NCI-H774 (cell line): ENCODE data around the gene SACS.
"Not testable (repeated sequence)": the region's sequence is repeated elsewhere in the genome, so short reads cannot be mapped to it uniquely, and the experiment has no call there.

Source experiments
- DNase-seq: peaks from one replicate; lab custom pipeline; 2025; lab: John Stamatoyannopoulos, UW

SACS gene

DNA sequence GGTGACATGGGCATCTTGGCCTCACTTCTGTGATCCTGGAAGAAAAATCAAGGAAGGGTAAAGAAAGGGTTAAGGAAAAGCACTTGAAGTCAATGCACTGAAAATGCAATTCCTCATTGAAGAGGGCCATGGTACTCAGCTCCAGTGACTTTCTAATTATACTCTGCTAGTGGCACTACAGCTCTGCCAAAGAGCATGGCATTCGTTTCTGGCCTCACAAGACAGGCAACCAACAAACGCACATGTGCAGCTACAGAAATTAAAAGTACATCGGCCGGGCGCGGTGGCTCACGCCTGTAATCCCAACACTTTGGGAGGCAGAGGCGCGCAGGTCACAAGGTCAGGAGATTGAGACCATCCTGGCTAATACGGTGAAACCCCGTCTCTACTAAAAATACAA lies 21.8 kb downstream of the SACS start:
- no peak for DNase-seq

DNA sequence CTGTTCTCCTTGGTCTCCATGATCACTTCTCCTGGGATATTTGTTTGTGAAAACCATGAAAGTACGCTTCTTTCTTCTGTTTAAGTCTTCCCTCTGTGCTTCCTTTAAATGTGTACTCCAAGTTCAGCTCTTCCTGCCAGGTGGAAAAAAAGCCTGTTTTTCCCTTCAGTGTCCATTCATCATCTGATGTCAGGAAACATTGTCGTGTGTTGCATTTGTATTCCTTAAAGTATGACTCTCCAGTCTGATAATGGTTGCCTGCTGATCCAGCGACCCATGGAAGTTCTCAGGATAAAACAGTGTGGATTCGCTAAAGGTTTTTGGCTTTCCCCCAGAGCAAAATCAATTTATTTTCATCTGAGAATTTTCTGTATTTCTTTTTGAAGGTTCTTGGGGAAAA lies 22.3 kb downstream of the SACS start:
- DNase-seq, result no peak

DNA sequence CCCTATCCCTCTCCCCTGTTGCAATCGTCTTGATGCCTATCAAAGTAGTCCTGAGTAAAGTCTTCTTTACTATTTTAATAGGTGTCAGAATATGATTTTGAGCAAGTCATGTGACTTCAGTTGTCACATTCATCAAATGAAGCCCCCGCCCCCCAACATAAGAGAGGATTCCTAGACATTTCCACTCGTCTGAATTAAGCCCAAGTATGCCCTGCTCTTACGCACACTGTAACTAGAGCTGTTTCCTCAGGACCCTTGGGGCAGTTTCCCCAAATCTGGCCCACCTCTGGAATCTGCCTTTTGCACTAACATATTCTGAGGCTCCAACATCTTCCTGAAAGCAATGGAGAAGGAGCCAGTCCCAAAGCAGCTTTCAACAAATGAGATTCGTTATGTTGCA lies 25.5 kb downstream of the SACS start:
- no peak for DNase-seq

DNA sequence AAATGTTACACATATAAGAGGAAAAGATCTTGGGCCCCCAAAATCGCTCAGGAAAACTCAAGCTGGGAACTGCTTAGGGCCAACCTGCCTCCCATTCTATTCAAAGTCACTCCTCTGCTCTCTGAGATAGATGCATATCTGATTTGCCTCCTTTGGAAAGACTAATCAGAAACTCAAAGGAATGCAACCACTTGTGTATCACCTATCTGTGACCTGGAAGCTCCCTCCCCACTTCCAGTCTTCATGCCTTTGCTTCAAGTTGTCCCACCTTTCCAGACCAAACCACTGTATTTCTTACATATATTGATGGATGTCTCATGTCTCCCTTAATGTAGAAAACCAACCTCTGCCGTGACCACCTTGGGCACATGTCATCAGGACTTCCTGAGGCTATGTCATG lies 32.3 kb downstream of the SACS start:
- not testable (repeated sequence) for DNase-seq

DNA sequence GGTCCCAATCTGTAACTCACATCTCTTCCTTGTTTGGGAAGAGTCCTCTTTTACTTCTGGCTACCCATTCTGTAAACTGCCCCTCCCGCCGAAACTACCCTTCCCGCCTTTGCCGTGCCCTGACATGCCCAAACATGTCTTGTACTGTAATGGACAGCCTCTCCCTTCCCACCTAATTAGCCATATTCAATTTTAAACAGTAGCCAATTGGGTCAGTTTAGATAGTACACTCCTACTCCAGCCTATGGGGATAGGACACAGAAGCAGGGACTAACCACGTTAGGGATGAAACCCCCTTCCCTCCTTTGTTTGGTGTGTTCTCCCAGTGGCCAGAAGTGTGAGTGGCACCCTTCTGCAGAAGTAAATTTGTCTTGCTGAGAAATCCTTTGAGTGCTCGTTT lies 34.2 kb downstream of the SACS start:
- no peak for DNase-seq

DNA sequence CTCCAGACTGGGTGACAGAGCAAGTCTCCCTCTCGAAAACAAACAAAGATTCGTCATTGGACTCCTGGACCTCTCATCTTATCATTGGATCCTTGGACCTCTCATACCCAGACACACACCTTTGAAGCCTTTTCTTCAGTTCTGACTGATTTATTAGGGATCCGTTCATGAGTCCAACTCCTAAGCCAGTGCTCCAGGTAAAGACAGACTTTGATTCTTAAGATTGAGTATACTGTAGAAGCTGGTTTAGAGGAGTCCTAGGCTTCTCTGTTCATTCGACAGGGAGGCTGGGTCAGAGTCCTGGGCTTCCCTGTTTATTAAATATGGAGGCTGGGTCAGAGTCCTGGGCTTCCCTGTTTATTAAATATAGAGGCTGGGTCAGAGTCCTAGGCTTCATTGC lies 38.7 kb downstream of the SACS start:
- no peak for DNase-seq

DNA sequence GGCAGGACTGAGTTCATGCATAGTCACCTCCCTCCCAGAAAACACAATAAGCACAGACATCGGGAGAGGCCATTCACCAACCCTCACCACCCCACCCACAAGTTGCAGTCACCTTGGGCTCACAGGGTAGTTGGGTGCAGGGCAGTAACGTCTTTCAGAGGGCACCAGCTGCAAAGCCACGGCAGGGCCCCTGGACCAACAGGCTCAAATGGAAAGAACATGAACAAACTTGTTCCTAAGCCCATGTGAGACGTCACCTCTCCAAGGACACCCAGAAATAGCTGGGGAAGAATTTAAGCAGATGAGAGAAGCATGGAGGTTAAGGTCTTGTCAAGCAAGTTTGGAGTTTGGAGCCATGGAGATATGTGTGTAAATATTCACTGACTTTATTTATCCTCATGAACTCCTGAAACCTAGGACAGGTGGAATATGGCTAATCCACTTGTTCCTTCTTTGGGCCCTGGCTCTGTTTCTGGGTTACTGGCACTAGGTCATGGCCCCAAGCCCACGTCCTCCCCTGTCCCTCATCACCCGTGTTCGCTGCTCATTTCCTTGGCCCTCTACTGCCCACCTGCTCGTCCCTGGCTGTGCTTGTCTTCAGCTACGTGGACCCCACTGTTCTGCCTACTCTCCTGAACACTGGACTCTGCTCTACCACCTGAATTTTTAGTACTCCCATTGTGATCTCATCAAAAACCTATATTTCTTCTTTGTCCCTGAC lies 40.4 kb downstream of the SACS start:
- DNase-seq, result no peak

DNA sequence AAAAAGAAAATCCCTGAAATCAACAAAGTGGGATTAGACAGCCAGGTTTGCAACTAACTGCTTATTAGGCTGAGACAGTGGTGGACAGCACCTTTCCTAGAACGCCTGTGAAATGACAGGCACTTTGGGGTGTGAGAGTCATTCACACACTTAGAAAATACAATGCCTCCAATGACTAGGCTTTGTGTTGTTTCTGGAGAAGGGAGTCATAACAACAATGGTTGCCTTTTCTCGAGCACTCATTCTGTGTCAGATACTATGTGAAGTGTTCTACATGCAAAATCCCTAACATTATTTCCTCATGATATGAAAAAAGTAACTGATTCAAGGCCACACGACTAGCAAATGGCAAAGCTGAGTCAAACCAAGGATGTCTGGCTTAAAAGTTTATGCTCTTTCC lies 41.2 kb downstream of the SACS start:
- no peak for DNase-seq

DNA sequence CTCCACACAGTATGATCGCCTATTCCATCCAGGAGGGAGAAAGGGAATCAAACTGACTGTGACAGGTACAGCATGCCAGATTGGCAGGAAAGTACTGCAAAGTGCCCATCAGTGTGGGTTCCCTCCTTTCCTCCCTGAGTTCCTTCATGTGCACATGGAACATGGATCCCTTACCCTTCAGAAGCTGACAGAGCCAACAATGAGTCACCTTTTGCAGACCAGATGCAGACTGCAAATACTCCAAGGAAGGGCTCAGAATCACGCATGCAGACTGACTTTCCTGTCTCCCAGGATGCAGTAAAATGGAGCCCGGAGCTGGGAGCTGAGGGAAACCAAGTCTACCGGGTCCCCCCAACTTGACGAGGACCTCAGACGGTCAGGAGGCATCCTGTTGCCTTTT lies 41.8 kb downstream of the SACS start:
- no peak for DNase-seq

DNA sequence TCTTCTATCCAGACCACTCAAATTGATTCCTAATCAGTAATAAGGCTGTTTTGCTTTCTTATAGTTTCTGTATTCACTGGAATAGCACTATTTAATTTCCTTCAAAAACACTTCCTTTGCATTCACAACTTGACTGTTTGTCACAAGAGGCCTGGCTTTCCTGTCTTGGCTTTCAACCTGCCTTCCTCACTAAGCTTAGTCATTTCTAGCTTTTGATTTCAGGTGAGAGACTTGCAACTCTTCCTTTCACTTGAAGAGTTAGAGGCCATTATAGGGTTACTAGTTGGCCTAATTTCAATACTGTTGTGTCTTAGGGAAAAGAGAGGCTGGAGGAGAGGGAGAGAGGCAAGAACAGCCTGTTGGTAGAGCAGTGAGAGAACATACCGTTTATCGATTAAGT lies 47.0 kb downstream of the SACS start:
- DNase-seq, result no peak

DNA sequence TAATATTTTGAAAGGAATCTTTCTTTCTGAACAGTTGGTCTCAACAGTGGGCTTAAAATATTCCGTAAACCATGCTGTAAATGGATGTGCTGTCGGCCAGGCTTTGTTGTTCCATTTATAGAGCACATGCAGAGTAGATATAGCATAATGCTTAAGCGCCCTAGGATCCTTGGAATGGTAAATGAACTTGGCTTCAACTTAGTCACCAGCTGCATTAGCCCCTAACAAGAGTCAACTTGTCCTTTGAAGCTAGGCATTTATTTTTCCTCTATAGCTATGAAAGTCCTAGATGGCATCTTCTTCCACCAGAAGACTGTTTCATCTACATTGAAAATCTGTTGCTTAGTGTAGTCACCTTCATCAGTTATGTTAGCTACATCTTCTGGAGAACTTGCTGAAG lies 47.6 kb downstream of the SACS start:
- no peak for DNase-seq

DNA sequence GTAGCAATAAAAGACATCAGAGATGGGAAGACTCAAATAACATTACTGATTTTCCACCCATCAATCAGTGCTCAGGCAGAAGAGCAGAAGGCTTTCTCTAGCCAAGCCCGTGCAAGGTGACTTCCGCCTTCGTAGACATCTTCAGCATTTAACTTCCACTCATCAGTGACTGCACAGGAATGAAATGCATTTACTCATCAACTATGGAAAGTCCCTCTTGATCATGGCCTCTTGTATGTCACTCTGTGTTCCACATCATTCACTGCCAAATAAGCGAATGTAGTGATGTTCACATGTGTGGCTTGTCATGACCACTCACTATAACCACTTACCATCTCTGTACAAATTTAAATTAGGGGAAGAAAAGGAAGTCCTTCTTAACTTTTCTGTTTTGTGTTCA lies 49.4 kb downstream of the SACS start:
- DNase-seq, result no peak

DNA sequence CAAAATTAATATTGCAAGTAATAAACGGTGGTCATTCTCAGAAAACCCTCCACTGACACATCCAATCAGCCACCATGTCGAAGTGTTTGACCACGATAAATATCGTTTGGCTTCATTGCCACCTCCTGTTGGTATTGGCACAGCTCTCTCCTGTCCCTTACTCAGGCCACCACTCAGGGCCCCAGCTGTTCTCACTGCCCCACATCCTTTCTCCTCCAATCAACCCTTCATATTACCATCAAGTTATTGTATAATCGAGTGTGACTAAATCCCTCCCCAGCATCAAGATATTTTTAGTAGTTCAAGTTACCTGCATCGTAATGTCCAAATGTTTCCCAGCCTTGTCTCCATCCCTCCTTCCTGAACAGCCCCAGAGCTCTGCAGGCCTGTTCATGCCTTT lies 50.4 kb downstream of the SACS start:
- no peak for DNase-seq

DNA sequence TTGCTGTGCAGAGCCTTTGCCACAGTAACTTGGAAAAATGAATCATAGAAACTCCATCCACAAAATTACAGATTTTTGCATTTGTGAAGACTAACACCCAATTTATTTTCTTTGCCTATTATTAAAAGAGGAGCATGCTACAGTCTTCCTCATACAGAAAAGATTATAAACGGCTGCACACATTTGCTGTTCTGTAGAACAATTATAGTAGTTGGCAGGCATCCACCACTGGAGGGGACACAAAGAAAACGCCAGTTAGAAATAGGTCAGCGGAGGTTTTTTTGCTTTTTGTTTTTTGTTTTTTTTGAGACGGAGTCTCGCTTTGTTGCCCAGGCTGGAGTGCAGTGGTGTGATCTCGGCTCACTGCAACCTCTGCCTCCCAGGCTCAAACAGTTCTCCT lies 51.6 kb downstream of the SACS start:
- no peak for DNase-seq

DNA sequence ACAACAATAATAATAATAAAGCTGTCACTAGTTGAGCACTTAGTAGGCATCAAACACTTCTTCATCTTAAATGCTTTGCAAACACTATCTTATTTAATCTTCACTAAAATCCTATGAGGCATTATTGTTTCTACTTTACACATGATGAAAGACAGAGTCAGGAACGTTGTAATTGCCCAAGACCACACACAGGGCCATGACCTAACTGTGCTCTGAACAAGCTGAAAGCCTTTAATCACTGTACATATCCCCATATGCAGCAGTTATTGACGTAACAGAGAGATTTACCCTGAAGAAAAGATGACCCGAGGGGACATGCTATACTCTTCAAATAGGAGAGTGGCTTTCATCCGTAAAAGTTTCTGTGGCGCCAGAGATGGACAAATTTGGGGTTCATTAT lies 53.0 kb downstream of the SACS start:
- DNase-seq, result no peak

DNA sequence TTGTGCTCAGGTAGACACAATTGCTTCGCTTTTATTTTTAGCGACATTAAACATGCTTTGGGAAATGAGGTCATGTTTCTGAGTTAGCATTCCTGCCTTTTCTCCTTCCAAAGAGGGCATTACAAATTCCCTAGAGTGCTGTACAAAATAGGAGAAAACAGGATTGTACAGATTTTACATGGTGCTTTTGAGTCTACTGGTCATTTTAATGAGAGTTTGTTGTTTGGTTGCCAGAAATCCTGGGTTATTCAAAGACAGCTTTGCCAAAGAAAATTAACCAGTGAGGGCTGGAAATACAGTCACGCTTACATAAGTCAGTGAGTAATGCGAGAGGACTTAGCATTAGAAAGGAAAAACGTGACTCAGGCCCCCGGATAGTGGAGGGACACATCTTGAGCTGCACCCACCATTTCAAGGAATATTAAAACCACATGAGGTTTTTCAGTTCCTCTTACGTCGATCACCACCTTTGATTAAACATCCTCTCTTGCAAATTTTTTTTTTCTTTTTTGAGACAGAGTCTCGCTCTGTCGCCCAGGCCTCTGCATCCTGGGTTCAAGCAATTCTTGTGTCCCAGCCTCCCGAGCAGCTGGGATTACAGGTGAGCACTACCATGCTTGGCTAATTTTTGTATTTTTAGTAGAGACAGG lies 55.4 kb downstream of the SACS start:
- DNase-seq, result no peak

DNA sequence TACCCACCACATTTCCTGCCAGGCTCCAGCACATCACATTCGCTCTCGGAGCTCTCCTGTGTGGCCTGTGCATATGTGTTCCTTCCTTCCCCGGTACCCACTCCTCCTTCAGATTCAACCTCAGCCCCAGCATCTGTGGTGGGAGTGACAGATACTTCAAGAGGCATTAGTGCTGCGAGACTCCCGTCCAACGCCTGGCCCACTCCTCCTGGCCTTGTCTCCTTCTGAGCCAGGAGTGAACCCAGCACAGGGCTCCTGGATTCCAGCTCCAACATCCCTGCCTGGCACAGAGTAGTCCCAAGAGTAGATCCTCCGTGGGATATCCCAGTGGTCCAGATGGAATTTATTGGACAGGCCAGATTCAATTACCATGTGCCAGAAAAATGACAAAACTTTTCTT lies 55.9 kb downstream of the SACS start:
- DNase-seq, result no peak

DNA sequence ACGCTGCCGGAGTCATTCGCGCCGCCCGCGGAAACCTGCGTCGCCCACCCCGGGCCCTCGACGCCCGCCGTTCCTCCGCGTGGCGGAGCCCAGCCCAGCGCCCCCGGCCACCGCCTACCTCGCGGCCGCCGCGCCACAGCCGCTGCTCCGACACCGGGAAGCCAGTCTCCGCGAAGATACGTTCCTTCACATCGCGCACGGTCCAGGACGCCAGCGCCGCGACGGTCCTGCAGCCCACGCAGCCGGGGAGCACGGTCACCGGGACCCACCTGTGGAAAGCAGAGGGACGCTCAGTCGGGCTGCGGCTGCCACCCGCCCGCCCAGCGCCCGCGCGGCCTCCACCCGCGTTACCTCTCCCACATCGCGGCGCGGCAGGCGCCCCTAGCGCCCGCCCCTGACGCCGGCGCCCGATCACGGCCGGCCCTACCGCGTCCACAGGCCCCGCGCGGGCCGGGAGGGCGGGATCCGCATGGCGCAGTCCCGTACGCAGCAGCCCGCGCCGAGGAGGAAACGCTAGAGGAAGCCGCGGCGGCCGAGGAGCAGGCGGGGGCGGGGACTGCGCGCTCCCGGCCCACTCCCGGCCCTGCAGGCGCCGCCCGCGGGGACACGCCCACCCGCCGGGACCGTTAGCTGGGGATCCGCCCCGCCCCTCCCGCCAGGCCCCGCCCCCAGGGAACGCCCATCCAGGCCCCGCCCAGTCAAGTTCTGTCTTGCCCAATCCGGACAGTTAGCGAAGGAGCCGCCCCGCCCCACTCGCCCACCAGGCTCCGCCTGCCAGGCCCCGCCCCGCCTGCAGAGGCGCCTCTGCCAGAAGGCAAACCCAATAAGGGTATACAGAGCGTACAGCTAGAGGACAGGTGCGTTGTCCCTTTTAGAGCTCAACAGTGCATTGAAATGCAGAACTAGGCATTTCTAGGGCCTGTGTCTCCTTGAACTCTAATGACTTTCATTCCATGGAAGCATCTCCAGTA lies 58.2 kb downstream of the SACS start:
- DNase-seq, result peak; percentile 73

DNA sequence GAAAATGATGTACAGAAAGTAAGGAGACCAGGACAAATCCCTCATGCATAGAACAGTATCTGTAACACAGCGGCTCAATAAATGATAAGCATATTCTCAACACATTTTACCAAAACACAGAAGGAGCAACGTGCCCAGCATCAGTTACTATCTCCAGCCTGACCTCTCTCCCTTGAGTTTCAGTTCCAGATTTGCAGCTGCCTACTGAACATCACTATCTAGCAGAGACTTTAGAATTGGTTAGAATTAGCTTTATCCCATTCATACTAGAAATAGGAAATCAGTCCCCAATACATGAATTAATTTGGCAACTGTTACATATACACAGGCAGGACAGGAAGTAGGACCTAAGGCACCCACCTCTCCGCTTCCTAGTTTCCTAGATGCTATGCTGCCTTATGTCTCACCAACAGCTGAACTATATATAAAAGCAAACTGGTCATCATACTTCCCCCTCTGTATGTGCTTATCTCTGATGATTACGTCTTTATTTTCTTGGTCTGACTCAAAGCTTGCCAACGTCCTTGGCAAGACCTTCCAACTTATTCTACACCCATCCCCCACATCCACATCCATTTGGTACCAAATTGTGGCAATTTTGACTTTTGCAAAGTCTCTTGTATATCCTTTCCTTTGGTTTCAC lies 61.1 kb downstream of the SACS start:
- no peak for DNase-seq

DNA sequence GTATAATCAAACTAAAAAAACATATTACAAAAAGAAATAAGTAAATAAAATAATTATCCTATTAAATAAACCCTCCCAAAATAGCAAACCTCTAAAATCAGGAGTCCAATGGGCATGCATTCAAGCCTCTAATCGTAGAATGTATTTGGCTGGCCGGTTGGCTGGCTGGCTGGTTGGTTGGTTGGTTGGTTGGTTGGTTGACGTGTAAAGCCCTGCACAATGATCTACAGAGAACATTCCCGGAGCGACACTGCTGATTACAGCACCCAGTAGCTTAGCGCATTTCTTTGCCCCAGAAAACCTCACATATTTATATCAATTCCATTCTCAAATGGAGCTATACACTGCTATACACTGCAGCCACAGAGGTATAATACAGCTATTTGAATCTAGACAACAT lies 65.6 kb downstream of the SACS start:
- DNase-seq, result no peak

DNA sequence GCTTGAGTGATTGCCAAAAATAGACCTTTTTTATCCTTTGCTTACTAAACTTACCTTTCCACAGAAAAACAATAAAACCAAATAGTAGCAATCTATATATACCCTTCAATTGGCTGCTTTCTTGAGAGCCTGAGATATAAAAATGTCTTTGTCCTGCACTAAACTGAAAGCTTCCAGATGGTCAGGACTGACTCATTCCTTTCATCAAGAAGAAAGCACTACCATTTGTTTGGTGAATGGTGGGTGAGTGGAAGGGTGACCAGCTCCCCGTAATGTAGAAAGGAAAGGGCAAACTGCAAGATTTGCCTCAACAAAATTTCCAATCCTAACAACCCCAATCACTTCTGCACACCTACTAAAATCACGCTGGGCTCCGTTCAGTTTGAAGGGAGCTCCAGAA lies 67.8 kb downstream of the SACS start:
- DNase-seq, result no peak

DNA sequence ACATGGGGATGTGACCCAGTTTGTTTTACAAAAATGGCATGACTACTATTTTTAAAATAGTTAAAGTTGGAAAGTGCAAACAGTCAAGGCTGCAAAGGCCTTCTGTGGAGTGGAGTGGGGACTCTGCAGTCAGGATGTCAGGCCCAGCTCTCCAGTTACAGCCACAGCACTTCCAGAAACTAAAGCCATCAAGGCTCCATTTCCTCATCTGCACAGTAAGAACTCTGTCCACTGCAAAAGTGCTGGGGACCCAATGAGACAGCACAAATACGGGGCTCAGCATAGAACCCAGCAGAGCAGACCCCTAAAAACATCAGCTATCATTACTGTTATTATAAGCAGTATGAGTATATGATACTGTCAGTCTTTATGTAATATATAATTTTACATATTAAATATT lies 73.6 kb downstream of the SACS start:
- no peak for DNase-seq

DNA sequence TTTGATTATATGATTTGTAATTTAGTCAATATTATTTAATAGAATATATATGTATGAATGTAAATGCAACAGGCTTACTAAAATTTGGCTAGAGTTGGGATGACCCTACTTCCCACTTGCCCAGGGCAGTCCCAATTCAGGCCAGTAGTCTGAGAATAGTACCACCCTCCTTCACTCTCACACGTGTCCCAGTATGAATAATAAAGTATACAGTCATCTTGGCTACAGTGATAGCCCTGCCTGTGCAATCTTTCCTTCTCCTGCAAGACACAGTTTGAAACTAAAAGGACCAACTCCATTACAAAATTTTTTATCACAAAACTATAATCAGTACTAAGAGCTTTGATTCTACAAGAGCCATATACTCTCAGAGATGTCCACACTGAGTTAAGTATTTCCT lies 76.2 kb downstream of the SACS start:
- no peak for DNase-seq
